H1 (cell line): ENCODE data around the gene VIPR2. TPM values are rescaled to one million over a fixed set of nuclear protein-coding genes. Genes with fewer than 3 reads are reported as not detected.

Source experiments
- CTCF ChIA-PET: fragments of 300-600 bp; sonication (Branson Sonifier 250); formaldehyde crosslinking; loops from one replicate; lab custom pipeline; 2021; ENCODE audit not compliant: partially characterized antibody; lab: Charles Lee
- POLR2A ChIA-PET: fragments of 300-600 bp; sonication (Branson Sonifier 250); formaldehyde crosslinking; loops from one replicate; lab custom pipeline; 2021; ENCODE audit warnings: inconsistent platforms; ENCODE audit not compliant: partially characterized antibody; lab: Charles Lee
- DNase-seq, 2 experiments: peaks; one replicate each; pipeline versions ENCODE4 v3.0.0 to v3.0.0-alpha.2; 2010 to 2022; ENCODE audit warnings: low spot score in 2 of 2, low read depth in 1 of 2, mixed read lengths in 1 of 2
- FAIRE-seq: peaks from 2 replicates; lab custom pipeline; 2011; peaks lifted over from hg19 to GRCh38; lab: Jason Lieb, UNC
- H2AFZ ChIP-seq: 2 replicates; pipeline ENCODE4 v1.8.1; 2012; ENCODE audit warnings: low read length, inconsistent platforms
- H2AK5ac ChIP-seq: 2 replicates; pipeline ENCODE4 v1.6.1; 2013; ENCODE audit warnings: low read depth, low read length
- H2BK120ac ChIP-seq: replicated peaks from 2 replicates; pipeline ENCODE3; 2013; ENCODE audit warnings: low read depth, low read length, inconsistent platforms
- H2BK12ac ChIP-seq: 2 replicates; pipeline ENCODE4 v1.6.1; 2013; ENCODE audit warnings: low read depth, low read length
- H2BK15ac ChIP-seq: 2 replicates; pipeline ENCODE4 v1.6.1; 2013; ENCODE audit warnings: low read length
- H2BK20ac ChIP-seq: 2 replicates; pipeline ENCODE4 v1.6.1; 2013; ENCODE audit warnings: low read length
- H2BK5ac ChIP-seq: 2 replicates; pipeline ENCODE4 v1.6.1; 2013; ENCODE audit warnings: low read depth, low read length
- H3K14ac ChIP-seq: 2 replicates; pipeline ENCODE4 v1.6.1; 2013; ENCODE audit warnings: inconsistent platforms; ENCODE audit not compliant: insufficient read length
- H3K18ac ChIP-seq: 2 replicates; pipeline ENCODE4 v1.6.1; 2013; ENCODE audit warnings: low read length; ENCODE audit errors: extremely low read depth
- H3K23ac ChIP-seq: 2 replicates; pipeline ENCODE4 v1.6.1; 2013; ENCODE audit warnings: inconsistent platforms; ENCODE audit not compliant: insufficient read length
- H3K23me2 ChIP-seq: 2 replicates; pipeline ENCODE4 v1.6.1; 2013; ENCODE audit warnings: low read depth, low read length
- H3K27ac ChIP-seq: 2 replicates; pipeline ENCODE4 v1.6.1; 2011; ENCODE audit warnings: low read depth, low read length, inconsistent platforms
- H3K27me3 ChIP-seq, 4 experiments: replicated peaks in 1 of 4; 1 replicate in 1 of 4; 2 replicates in 3 of 4; pipeline versions ENCODE4 v1.6.1 to v1.8.1; 2011 to 2013; ENCODE audit warnings: low read length in 3 of 4, mild to moderate bottlenecking in 3 of 4, inconsistent platforms in 2 of 4, mixed read lengths in 2 of 4, moderate library complexity in 1 of 4; ENCODE audit not compliant: control insufficient read depth in 3 of 4, insufficient read depth in 3 of 4; ENCODE audit errors: extremely low read depth in 1 of 4
- H3K36me3 ChIP-seq, 4 experiments: 2 replicates each; pipeline versions ENCODE4 v1.6.1 to v1.8.1; 2011 to 2013; ENCODE audit warnings: mild to moderate bottlenecking in 4 of 4, low read length in 3 of 4, moderate library complexity in 2 of 4, control low read depth in 1 of 4, inconsistent platforms in 1 of 4; ENCODE audit not compliant: insufficient read depth in 4 of 4, control insufficient read depth in 2 of 4
- H3K4ac ChIP-seq: replicated peaks from 2 replicates; pipeline ENCODE3; 2013; ENCODE audit warnings: low read length, low read depth, mixed read lengths, inconsistent platforms; ENCODE audit not compliant: insufficient read length
- H3K4me1 ChIP-seq, 4 experiments: replicated peaks in 1 of 4; 1 replicate in 1 of 4; 2 replicates in 3 of 4; pipeline versions ENCODE4 v1.6.1 to v1.8.1; 2011 to 2013; ENCODE audit warnings: low read length in 3 of 4, inconsistent platforms in 2 of 4, mixed read lengths in 1 of 4; ENCODE audit not compliant: insufficient read depth in 4 of 4, control insufficient read depth in 3 of 4
- H3K4me2 ChIP-seq, 2 experiments: 2 replicates each; pipeline versions ENCODE4 v1.6.1 to v1.8.1; 2011 to 2013; ENCODE audit warnings: low read depth in 2 of 2, low read length in 2 of 2, control low read depth in 1 of 2, inconsistent platforms in 1 of 2, mild to moderate bottlenecking in 1 of 2; ENCODE audit not compliant: insufficient read depth in 1 of 2
- H3K4me3 ChIP-seq, 4 experiments: fragments of 200-600, 300-600 bp in 1 of 4; sonication (generic), shearing (Covaris generic), sonication (Bioruptor Twin) in 1 of 4; 2 replicates each; pipeline versions ENCODE4 v1.5.1 to v1.8.1; 2011 to 2016; ENCODE audit warnings: low read length in 4 of 4, low read depth in 3 of 4, control low read depth in 2 of 4, inconsistent platforms in 2 of 4, mild to moderate bottlenecking in 2 of 4, mixed read lengths in 1 of 4, moderate library complexity in 1 of 4; ENCODE audit not compliant: insufficient read depth in 2 of 4; ENCODE audit errors: extremely low read depth in 1 of 4
- H3K56ac ChIP-seq: replicated peaks from 2 replicates; pipeline ENCODE3; 2013; ENCODE audit warnings: low read depth, mild to moderate bottlenecking, mixed read lengths, low read length, inconsistent platforms; ENCODE audit not compliant: insufficient read length
- H3K79me1 ChIP-seq: 2 replicates; pipeline ENCODE4 v1.6.1; 2013; ENCODE audit warnings: low read depth, low read length, control low read depth
- H3K79me2 ChIP-seq, 2 experiments: 2 replicates each; pipeline versions ENCODE4 v1.6.1 to v1.8.1; 2012 to 2013; ENCODE audit warnings: low read length in 2 of 2, mild to moderate bottlenecking in 2 of 2, inconsistent platforms in 1 of 2; ENCODE audit not compliant: insufficient read depth in 2 of 2, control insufficient read depth in 1 of 2
- H3K9ac ChIP-seq, 4 experiments: replicated peaks in 1 of 4; 1 replicate in 1 of 4; 2 replicates in 3 of 4; pipeline versions ENCODE4 v1.6.1 to v1.8.1; 2011 to 2013; ENCODE audit warnings: low read depth in 3 of 4, low read length in 3 of 4, control low read depth in 2 of 4, mild to moderate bottlenecking in 2 of 4, moderate library complexity in 2 of 4, inconsistent platforms in 1 of 4; ENCODE audit errors: extremely low read depth in 1 of 4
- H3K9me3 ChIP-seq, 2 experiments: 2 replicates each; pipeline versions ENCODE4 v1.6.1 to v1.8.1; 2012 to 2013; ENCODE audit warnings: mild to moderate bottlenecking in 2 of 2, moderate library complexity in 2 of 2, control low read depth in 1 of 2, inconsistent platforms in 1 of 2, low read depth in 1 of 2, low read length in 1 of 2, mixed read lengths in 1 of 2; ENCODE audit not compliant: insufficient read depth in 2 of 2
- H4K20me1 ChIP-seq, 2 experiments: replicated peaks in 1 of 2; 2 replicates each; pipeline versions ENCODE3 to v1.8.1; 2011 to 2013; ENCODE audit warnings: inconsistent platforms in 2 of 2, low read length in 2 of 2, mild to moderate bottlenecking in 1 of 2; ENCODE audit not compliant: insufficient read depth in 2 of 2, control insufficient read depth in 1 of 2
- H4K5ac ChIP-seq: 2 replicates; pipeline ENCODE4 v1.6.1; 2013; ENCODE audit warnings: low read length, low read depth, mixed read lengths, inconsistent platforms; ENCODE audit not compliant: insufficient read length
- H4K8ac ChIP-seq: 2 replicates; pipeline ENCODE4 v1.8.0; 2013; ENCODE audit warnings: mild to moderate bottlenecking, moderate library complexity, low read length, inconsistent platforms; ENCODE audit not compliant: insufficient read depth; ENCODE audit errors: extremely low read depth
- H4K91ac ChIP-seq: replicated peaks from 2 replicates; pipeline ENCODE3; 2013; ENCODE audit warnings: low read length, mixed read lengths, inconsistent platforms; ENCODE audit not compliant: insufficient read length
- ASH2L ChIP-seq: fragments of 200-600, 300-600 bp; sonication (generic); IDR thresholded peaks from one replicate; pipeline ENCODE4 v1.7.1; 2017; ENCODE audit warnings: low read length
- BCL11A ChIP-seq, 2 experiments: IDR thresholded peaks; one replicate each; pipeline ENCODE4 v1.6.1; 2011; ENCODE audit warnings: low read depth in 2 of 2, low read length in 2 of 2, mild to moderate bottlenecking in 2 of 2
- BRCA1 ChIP-seq: IDR thresholded peaks from 2 replicates; pipeline ENCODE4 v1.6.1; 2012; ENCODE audit warnings: low read depth, low read length, improper control_type of control experiment
- CREB1 ChIP-seq: IDR thresholded peaks from 2 replicates; pipeline ENCODE4 v1.6.1; 2012; ENCODE audit warnings: inconsistent platforms
- CTBP2 ChIP-seq: IDR thresholded peaks from 2 replicates; pipeline ENCODE4 v1.7.0; 2011; ENCODE audit warnings: borderline replicate concordance, mild to moderate bottlenecking, moderate library complexity, mixed read lengths, low read length; ENCODE audit not compliant: insufficient read depth, insufficient read length
- KDM1A ChIP-seq: fragments of 200-600, 300-600 bp; sonication (generic); IDR thresholded peaks from 2 replicates; pipeline ENCODE4 v1.7.1; 2016; ENCODE audit warnings: mild to moderate bottlenecking, low read length, borderline replicate concordance
- NANOG ChIP-seq: IDR thresholded peaks from 2 replicates; pipeline ENCODE4 v1.6.1; 2011; ENCODE audit warnings: low read length, low read depth, mild to moderate bottlenecking, inconsistent platforms; ENCODE audit not compliant: insufficient read depth, poor library complexity, severe bottlenecking
- RXRA ChIP-seq: IDR thresholded peaks from 2 replicates; pipeline ENCODE4 v1.6.1; 2011; ENCODE audit warnings: low read depth, mild to moderate bottlenecking, low read length, moderate library complexity; ENCODE audit not compliant: insufficient read depth
- SAP30 ChIP-seq: fragments of 300-600 bp; sonication (generic); IDR thresholded peaks from 2 replicates; pipeline ENCODE4 v1.7.1; 2012; ENCODE audit warnings: low read length, moderate library complexity, mild to moderate bottlenecking, inconsistent platforms; ENCODE audit not compliant: insufficient read depth, insufficient replicate concordance
- SIN3A ChIP-seq, 2 experiments: IDR thresholded peaks in 1 of 2; conservative IDR thresholded peaks in 1 of 2; 2 replicates each; pipeline ENCODE4 v1.6.1; 2011 to 2012; ENCODE audit warnings: low read length in 2 of 2, improper control_type of control experiment in 1 of 2, low read depth in 1 of 2, mild to moderate bottlenecking in 1 of 2
- SIX5 ChIP-seq: IDR thresholded peaks from 2 replicates; pipeline ENCODE4 v1.6.1; 2011; ENCODE audit warnings: mild to moderate bottlenecking, low read depth, low read length
- TEAD4 ChIP-seq: IDR thresholded peaks from 2 replicates; pipeline ENCODE4 v1.6.1; 2012; ENCODE audit warnings: low read depth, low read length, inconsistent platforms, mixed read lengths
- polyA plus RNA-seq, 7 experiments: library from polyadenylated mRNA; depleted of rRNA in 3 of 7; stranded (reverse) in 5 of 7; unstranded in 2 of 7; fragments of >200 nt in 5 of 7; fragments of 200-250 nt in 2 of 7; gene quantifications; 1 replicate in 5 of 7; 2 replicates in 1 of 7; 4 replicates in 1 of 7; pipeline versions ENCODE4 v1.2.1 to v1.2.3, GENCODE V29; 2011 to 2013; ENCODE audit warnings: missing spikeins in 2 of 7, mixed read lengths in 2 of 7
- total RNA-seq: library from RNA; stranded (reverse); fragmentation: NEBNext Ultra II Directional; extraction: Animal tissue kit (Norgen Biotek cat#: 25700); gene quantifications from 2 replicates; pipeline ENCODE4 v1.2.1, GENCODE V29; 2021
- TF ChIP-seq, protein P1 (sequence below): IDR thresholded peaks from 2 replicates; pipeline ENCODE4 v1.6.1; 2012; ENCODE audit warnings: inconsistent platforms

The VIPR2 gene
- total and polyA plus RNA-seq, 2 of the 8 experiments (the other 6 are each of a cell fraction or from before 2014, with no cell fraction given): 2.4 to 6.3 TPM

DNA sequence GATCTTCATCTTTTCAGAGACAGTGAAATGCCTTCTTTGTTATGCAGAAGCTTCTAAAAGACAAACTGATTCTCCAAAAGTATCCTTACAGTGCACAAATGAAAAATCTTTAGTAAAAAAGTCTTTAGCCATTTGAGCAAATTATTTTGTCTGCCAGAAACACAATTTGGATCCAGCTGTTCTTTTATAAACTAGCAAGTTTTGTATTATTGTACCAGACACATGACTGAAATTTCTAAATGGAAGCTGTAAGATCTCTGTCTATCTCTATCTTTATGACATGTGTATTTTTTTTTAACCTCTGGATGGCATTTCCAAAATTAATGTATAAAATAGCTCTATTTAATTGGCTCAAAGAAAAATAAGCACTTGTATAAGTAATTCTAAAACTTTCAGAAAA, 68.3 kb downstream of the VIPR2 start:
- Histone ChIP-seq H2AK5ac (no peak overlapping the region), H3K56ac (no peak overlapping the region), H3K4me3 (no peak overlapping the region), H3K79me1 (no peaks in the 10 kb centered on the region), H4K8ac (no peak overlapping the region), H3K27ac (no peak overlapping the region), H3K23ac (no peak overlapping the region), H3K36me3 (no peaks in the 10 kb centered on the region), H3K4ac (no peak overlapping the region), H3K27me3 (no peaks in the 10 kb centered on the region), H2AFZ (no peak overlapping the region), H3K4me1 (no peaks in the 10 kb centered on the region), H4K20me1 (no peaks in the 10 kb centered on the region), H4K91ac (no peak overlapping the region), H3K4me2 (no peak overlapping the region), H3K23me2 (no peaks in the 10 kb centered on the region), H2BK120ac (no peak overlapping the region), H2BK12ac (no peak overlapping the region), H2BK15ac (no peak overlapping the region), H3K18ac (no peak overlapping the region), H2BK5ac (no peak overlapping the region), H3K14ac (no peak overlapping the region), H3K9ac (no peak overlapping the region), H4K5ac (no peak overlapping the region), H2BK20ac (no peak overlapping the region), H3K79me2 (no peaks in the 10 kb centered on the region), H3K9me3 (no peaks in the 10 kb centered on the region)
- CTCF ChIA-PET: interaction anchor here (1.7 kb wide), 1 partner anchor 46 kb away, joined by 6 read pairs; no protein-coding TSS in a partner anchor
- FAIRE-seq (no peak), DNase-seq (no peak)
- POLR2A ChIA-PET: no interaction called here
- no peak for TF ChIP-seq BRCA1
- TF ChIP-seq CREB1: no peak
- TF ChIP-seq TEAD4: no peak
- TF ChIP-seq, protein P1, sequence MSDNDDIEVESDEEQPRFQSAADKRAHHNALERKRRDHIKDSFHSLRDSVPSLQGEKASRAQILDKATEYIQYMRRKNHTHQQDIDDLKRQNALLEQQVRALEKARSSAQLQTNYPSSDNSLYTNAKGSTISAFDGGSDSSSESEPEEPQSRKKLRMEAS: no peak
- TF ChIP-seq SAP30: no peak
- TF ChIP-seq RXRA: no peak
- no peak for TF ChIP-seq NANOG
- no peak for TF ChIP-seq SIX5
- TF ChIP-seq KDM1A: no peak
- no peak for TF ChIP-seq SIN3A (conservative IDR thresholded peaks at IDR 0.05 in 1 of 2, IDR thresholded peaks at IDR 0.05 in 1 of 2; ENCODE audit: low read depth in 1 of 2, low read length in 2 of 2)
- no peak for TF ChIP-seq ASH2L
- no peak for TF ChIP-seq CTBP2
- no peak for TF ChIP-seq BCL11A (IDR thresholded peaks at IDR 0.05; ENCODE audit: low read depth in 2 of 2, low read length in 2 of 2)
